ENCODE data around the gene LRFN2. TPM values are rescaled to one million over a fixed set of nuclear protein-coding genes. Genes with fewer than 3 reads are reported as not detected.

Gene LRFN2
- total RNA-seq, 2 experiments from 2014 or later, result not detected

GRCh38 chr6:40427196-40427595 is 160.0 kb downstream of the LRFN2 start:
- intact Hi-C loops (cut with DNase I, micrococcal nuclease), result no loop called here
- no peaks in the 10 kb centered on the region for H3K9me3 ChIP-seq (ENCODE audit: control insufficient read depth in 1 of 2, insufficient read depth in 1 of 2, low read length in 2 of 2)
- TF ChIP-seq CTCF (IDR thresholded peaks at IDR 0.05), result no peak
- ChIA-PET CTCF (no interaction called here), POLR2A (no interaction called here)
- no peaks in the 10 kb centered on the region for H3K4me1 ChIP-seq (ENCODE audit: insufficient read depth, low read length)
- DNase-seq, result no peak
- H3K36me3 Mint-ChIP-seq (ENCODE audit: low read depth), result no peaks in the 10 kb centered on the region
- H3K4me3 Mint-ChIP-seq, result no peak overlapping the region
- ATAC-seq (ENCODE audit: poor library complexity), result no peak
- no peaks in the 10 kb centered on the region for H3K27me3 Mint-ChIP-seq
- no peak overlapping the region for H3K27ac Mint-ChIP-seq
- no peaks in the 10 kb centered on the region for H3K9me3 Mint-ChIP-seq
- no peaks in the 10 kb centered on the region for H3K27me3 ChIP-seq (ENCODE audit: control insufficient read depth in 1 of 2, insufficient read depth in 2 of 2, low read length in 2 of 2)
- no peaks in the 10 kb centered on the region for H3K4me1 Mint-ChIP-seq (ENCODE audit: low read depth)
- H3K4me3 ChIP-seq (ENCODE audit: low read length), result no peak overlapping the region
- H3K36me3 ChIP-seq (ENCODE audit: insufficient read depth, low read length), result no peaks in the 10 kb centered on the region
- H3K27ac ChIP-seq (ENCODE audit: low read depth in 1 of 2, low read length in 2 of 2), result no peak overlapping the region

- H3K36me3 ChIP-seq (ENCODE audit: insufficient read depth, low read length), result no peaks in the 10 kb centered on the region
- Mint-ChIP-seq H3K27ac (no peak overlapping the region), H3K36me3 (ENCODE audit: low read depth) (no peaks in the 10 kb centered on the region), H3K4me3 (no peak overlapping the region), H3K9me3 (no peaks in the 10 kb centered on the region), H3K4me1 (ENCODE audit: low read depth) (no peaks in the 10 kb centered on the region), H3K27me3 (no peaks in the 10 kb centered on the region)
- no peaks in the 10 kb centered on the region for H3K9me3 ChIP-seq (ENCODE audit: control insufficient read depth in 1 of 2, insufficient read depth in 1 of 2, low read length in 2 of 2)
- no peaks in the 10 kb centered on the region for H3K27me3 ChIP-seq (ENCODE audit: control insufficient read depth in 1 of 2, insufficient read depth in 2 of 2, low read length in 2 of 2)
- ATAC-seq (ENCODE audit: poor library complexity), result no peak
- no peak overlapping the region for H3K27ac ChIP-seq (ENCODE audit: low read depth in 1 of 2, low read length in 2 of 2)
- no peak overlapping the region for H3K4me3 ChIP-seq (ENCODE audit: low read length)
- POLR2A ChIA-PET, result no interaction called here
- intact Hi-C loops (cut with DNase I, micrococcal nuclease), result no loop called here
- no peaks in the 10 kb centered on the region for H3K4me1 ChIP-seq (ENCODE audit: insufficient read depth, low read length)
- CTCF ChIA-PET, result no interaction called here
- DNase-seq, result no peak
- TF ChIP-seq CTCF (IDR thresholded peaks at IDR 0.05), result no peak
Measured at GRCh38 chr6:40426346-40427066, 160.7 kb downstream of the LRFN2 start.

GRCh38 chr6:40425192-40425919 is 161.8 kb downstream of the LRFN2 start:
- intact Hi-C loops (cut with DNase I, micrococcal nuclease), result no loop called here
- CTCF ChIA-PET, result no interaction called here

More at GRCh38 chr6:40425192-40425919, 161.8 kb downstream of the LRFN2 start:
- Mint-ChIP-seq H3K36me3 (ENCODE audit: low read depth) (no peaks in the 10 kb centered on the region), H3K27me3 (no peaks in the 10 kb centered on the region), H3K4me1 (ENCODE audit: low read depth) (no peaks in the 10 kb centered on the region), H3K4me3 (no peak overlapping the region), H3K27ac (no peak overlapping the region), H3K9me3 (no peaks in the 10 kb centered on the region)
- no peak overlapping the region for H3K27ac ChIP-seq (ENCODE audit: low read depth in 1 of 2, low read length in 2 of 2)
- no peak for DNase-seq
- no peak for ATAC-seq (ENCODE audit: poor library complexity)
- H3K9me3 ChIP-seq (ENCODE audit: control insufficient read depth in 1 of 2, insufficient read depth in 1 of 2, low read length in 2 of 2), result no peaks in the 10 kb centered on the region
- no peaks in the 10 kb centered on the region for H3K27me3 ChIP-seq (ENCODE audit: control insufficient read depth in 1 of 2, insufficient read depth in 2 of 2, low read length in 2 of 2)
- H3K4me1 ChIP-seq (ENCODE audit: insufficient read depth, low read length), result no peaks in the 10 kb centered on the region
- TF ChIP-seq CTCF (IDR thresholded peaks at IDR 0.05), result no peak
- no peaks in the 10 kb centered on the region for H3K36me3 ChIP-seq (ENCODE audit: insufficient read depth, low read length)
- H3K4me3 ChIP-seq (ENCODE audit: low read length), result no peak overlapping the region
- POLR2A ChIA-PET, result no interaction called here
